ENCODE data around the gene SP9. TPM values are rescaled to one million over a fixed set of nuclear protein-coding genes. Genes with fewer than 3 reads are reported as not detected.

The SP9 gene
- total and polyA plus RNA-seq, 9 of the 15 experiments (the other 6 are each of a cell fraction or from before 2014, with no cell fraction given): 0.04 to 0.23 (median 0.11) TPM; not detected in 3

GRCh38 chr2:174326161-174327020 lies 8.4 kb upstream of the SP9 start (continued):
- TF ChIP-seq ZBTB40 (IDR thresholded peaks at IDR 0.05) (peak; percentile 22; the same call in 1 of the 2 replicates), ZBTB40 (CRISPR knock-in tag; IDR thresholded peaks at IDR 0.05) (0 out of 2 replicates have a peak, but pooled peaks have one; percentile 7), ZNF511 (CRISPR knock-in tag; IDR thresholded peaks at IDR 0.05) (0 out of 2 replicates have a peak, but pooled peaks have one; percentile 83), ZNF197 (CRISPR knock-in tag; IDR thresholded peaks at IDR 0.05; ENCODE audit: low read depth) (no peak), SMAD4 (CRISPR knock-in tag; conservative IDR thresholded peaks at IDR 0.05) (peak; percentile 12; the same call in 1 of the 2 replicates), SP1 (CRISPR knock-in tag; IDR thresholded peaks at IDR 0.05) (peak; percentile 55; the same call in 1 of the 2 replicates), RFX7 (CRISPR knock-in tag; IDR thresholded peaks at IDR 0.05) (no peak), BRF1 (IDR thresholded peaks at IDR 0.05; ENCODE audit: borderline replicate concordance, extremely low read depth, insufficient read length) (no peak), CGGBP1 (CRISPR knock-in tag; IDR thresholded peaks at IDR 0.05) (no peak), EP400 (IDR thresholded peaks at IDR 0.05) (0 out of 2 replicates have a peak, but pooled peaks have one; percentile 34), HCFC1 (IDR thresholded peaks at IDR 0.05; ENCODE audit: low read depth, low read length) (0 out of 2 replicates have a peak, but pooled peaks have one; percentile 4), L3MBTL2 (IDR thresholded peaks at IDR 0.05) (peak; percentile 97), KAT7 (CRISPR knock-in tag; IDR thresholded peaks at IDR 0.05; ENCODE audit: borderline replicate concordance) (0 out of 2 replicates have a peak, but pooled peaks have one; percentile 68), TGIF2 (CRISPR knock-in tag; IDR thresholded peaks at IDR 0.05) (0 out of 2 replicates have a peak, but pooled peaks have one; percentile 60), MCM7 (IDR thresholded peaks at IDR 0.05) (no peak), FOXA3 (CRISPR knock-in tag; conservative IDR thresholded peaks at IDR 0.05 in 1 of 2, IDR thresholded peaks at IDR 0.05 in 1 of 2) (peak in 1 of 2 experiments; percentile 71; a peak in 2 of 4 replicates), PHF20 (IDR thresholded peaks at IDR 0.05; ENCODE audit: partially characterized antibody) (peak; percentile 41)
